Vagina (tissue), 2 donors: ENCODE results near the gene THSD7B. TPM values are rescaled to one million over a fixed set of nuclear protein-coding genes. Genes with fewer than 3 reads are reported as not detected.

Experiments used
- DNase-seq, 2 donors: peaks; one replicate each; pipeline ENCODE4 v3.0.0-alpha.2; 2017; ENCODE audit errors: extremely low spot score in 2 of 2
- H3K27ac ChIP-seq: fragments of 200-600 bp; sonication (generic); one replicate; pipeline ENCODE4 v1.5.1; 2019
- H3K27me3 ChIP-seq: fragments of 200-600 bp; sonication (generic); one replicate; pipeline ENCODE4 v1.5.1; 2019
- H3K36me3 ChIP-seq, 2 donors: fragments of 200-600 bp; sonication (generic); one replicate each; pipeline ENCODE4 v1.5.1; 2017 to 2019
- H3K4me1 ChIP-seq: fragments of 200-600 bp; sonication (generic); one replicate; pipeline ENCODE4 v1.5.1; 2019
- H3K4me3 ChIP-seq, 2 donors: fragments of 200-600 bp; sonication (generic); 1 replicate in 1 of 2; 2 replicates in 1 of 2; pipeline ENCODE4 v1.5.1; 2016 to 2019
- H3K9me3 ChIP-seq: fragments of 200-600 bp; sonication (generic); one replicate; pipeline ENCODE4 v1.5.1; 2019
- POLR2A ChIP-seq, 2 donors: fragments of 450-650 bp; IDR thresholded peaks; one replicate each; pipeline ENCODE4 v1.6.1; 2017; ENCODE audit warnings: antibody characterized with exemption in 2 of 2, mild to moderate bottlenecking in 2 of 2, moderate library complexity in 2 of 2
- POLR2AphosphoS5 ChIP-seq, 2 donors: sonication (generic); formaldehyde crosslinking; IDR thresholded peaks; one replicate each; pipeline ENCODE4 v1.9.0; 2017; ENCODE audit warnings: antibody characterized with exemption in 2 of 2, mild to moderate bottlenecking in 2 of 2, low read depth in 1 of 2; ENCODE audit not compliant: insufficient read depth in 1 of 2
- intact Hi-C: fragments of 100-400 bp; cut with DNase I; formaldehyde crosslinking; loops from one replicate; pipeline ENCODE4 v1.15.1; 2023
- total RNA-seq: library from RNA; depleted of rRNA; stranded (reverse); fragments of >200 nt; gene quantifications from one replicate; pipeline ENCODE4 v1.2.3, GENCODE V29; 2016
- TF ChIP-seq, protein P1 (sequence below), 3 experiments: fragments of 450-650 bp in 2 of 3; fragments of 200-600 bp in 1 of 3; sonication (generic) in 1 of 3; IDR thresholded peaks; one replicate each; pipeline ENCODE4 v1.5.1; 2017 to 2019; ENCODE audit warnings: antibody characterized with exemption in 3 of 3, mild to moderate bottlenecking in 2 of 3, moderate library complexity in 2 of 3

The THSD7B gene
- total RNA-seq, 1 donor from 2014 or later = 0.49 TPM

DNA sequence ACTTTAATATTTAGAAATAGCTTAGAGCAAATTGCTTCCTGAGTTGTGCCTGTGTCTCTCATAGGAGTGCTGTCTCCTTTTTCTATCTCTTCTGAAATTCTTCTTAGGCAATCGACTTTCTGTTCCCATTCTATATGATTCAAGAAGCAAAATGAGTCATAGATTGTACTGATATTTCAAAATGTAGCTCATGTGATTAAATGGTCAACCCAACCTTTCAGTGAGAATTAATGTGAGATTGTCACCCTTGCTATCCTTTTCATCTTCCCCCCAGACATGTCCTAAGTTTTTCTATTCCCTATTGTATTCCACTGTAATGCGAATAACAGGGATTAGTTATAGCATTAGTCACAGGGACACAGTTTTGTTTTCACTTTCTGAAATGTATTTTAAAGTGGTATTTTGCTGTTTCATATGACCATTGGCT lies 413.6 kb downstream of the THSD7B start:
- Histone ChIP-seq H3K4me1 (no peaks in the 10 kb centered on the region), H3K4me3 (no peak overlapping the region), H3K27me3 (no peaks in the 10 kb centered on the region), H3K27ac (no peak overlapping the region), H3K36me3 (no peaks in the 10 kb centered on the region), H3K9me3 (no peaks in the 10 kb centered on the region)
- no peak for DNase-seq
- intact Hi-C loops = loop anchor here (5.0 kb wide), 1 partner anchor 1918 kb away; no protein-coding TSS in a partner anchor
- TF ChIP-seq POLR2AphosphoS5 (IDR thresholded peaks at IDR 0.05; ENCODE audit: insufficient read depth in 1 of 2, low read depth in 1 of 2) (no peak), POLR2A (IDR thresholded peaks at IDR 0.05) (no peak)
- TF ChIP-seq, protein P1, sequence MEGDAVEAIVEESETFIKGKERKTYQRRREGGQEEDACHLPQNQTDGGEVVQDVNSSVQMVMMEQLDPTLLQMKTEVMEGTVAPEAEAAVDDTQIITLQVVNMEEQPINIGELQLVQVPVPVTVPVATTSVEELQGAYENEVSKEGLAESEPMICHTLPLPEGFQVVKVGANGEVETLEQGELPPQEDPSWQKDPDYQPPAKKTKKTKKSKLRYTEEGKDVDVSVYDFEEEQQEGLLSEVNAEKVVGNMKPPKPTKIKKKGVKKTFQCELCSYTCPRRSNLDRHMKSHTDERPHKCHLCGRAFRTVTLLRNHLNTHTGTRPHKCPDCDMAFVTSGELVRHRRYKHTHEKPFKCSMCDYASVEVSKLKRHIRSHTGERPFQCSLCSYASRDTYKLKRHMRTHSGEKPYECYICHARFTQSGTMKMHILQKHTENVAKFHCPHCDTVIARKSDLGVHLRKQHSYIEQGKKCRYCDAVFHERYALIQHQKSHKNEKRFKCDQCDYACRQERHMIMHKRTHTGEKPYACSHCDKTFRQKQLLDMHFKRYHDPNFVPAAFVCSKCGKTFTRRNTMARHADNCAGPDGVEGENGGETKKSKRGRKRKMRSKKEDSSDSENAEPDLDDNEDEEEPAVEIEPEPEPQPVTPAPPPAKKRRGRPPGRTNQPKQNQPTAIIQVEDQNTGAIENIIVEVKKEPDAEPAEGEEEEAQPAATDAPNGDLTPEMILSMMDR (IDR thresholded peaks at IDR 0.05) = no peak

DNA sequence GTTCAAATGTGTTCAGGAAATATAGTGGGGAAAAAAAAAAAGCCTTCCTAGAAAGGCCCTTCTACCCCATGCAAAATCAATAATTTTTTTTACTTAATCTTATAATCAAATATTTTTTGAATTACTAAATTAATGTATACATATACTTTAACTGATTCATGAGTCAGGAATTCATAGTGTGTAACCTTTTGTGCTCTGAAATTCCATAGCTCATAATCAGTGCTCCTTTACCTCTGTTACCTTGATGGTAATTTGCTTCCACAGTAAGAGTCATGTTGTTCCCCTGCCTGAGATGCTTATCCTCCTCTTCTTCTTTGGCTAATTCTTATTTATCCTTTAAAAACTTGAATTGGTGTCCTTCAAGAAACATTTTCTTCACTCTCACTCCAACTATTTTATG lies 414.2 kb downstream of the THSD7B start:
- no peaks in the 10 kb centered on the region for H3K9me3 ChIP-seq
- H3K4me3 ChIP-seq = no peak overlapping the region
- H3K36me3 ChIP-seq = no peaks in the 10 kb centered on the region
- no peak overlapping the region for H3K27ac ChIP-seq
- H3K27me3 ChIP-seq = no peaks in the 10 kb centered on the region
- intact Hi-C loops = loop anchor here (5.0 kb wide), 1 partner anchor 1918 kb away; no protein-coding TSS in a partner anchor
- TF ChIP-seq POLR2AphosphoS5 (IDR thresholded peaks at IDR 0.05; ENCODE audit: insufficient read depth in 1 of 2, low read depth in 1 of 2) (no peak), POLR2A (IDR thresholded peaks at IDR 0.05) (no peak)
- TF ChIP-seq, protein P1 (IDR thresholded peaks at IDR 0.05) = no peak
- no peak for DNase-seq
- no peaks in the 10 kb centered on the region for H3K4me1 ChIP-seq

DNA sequence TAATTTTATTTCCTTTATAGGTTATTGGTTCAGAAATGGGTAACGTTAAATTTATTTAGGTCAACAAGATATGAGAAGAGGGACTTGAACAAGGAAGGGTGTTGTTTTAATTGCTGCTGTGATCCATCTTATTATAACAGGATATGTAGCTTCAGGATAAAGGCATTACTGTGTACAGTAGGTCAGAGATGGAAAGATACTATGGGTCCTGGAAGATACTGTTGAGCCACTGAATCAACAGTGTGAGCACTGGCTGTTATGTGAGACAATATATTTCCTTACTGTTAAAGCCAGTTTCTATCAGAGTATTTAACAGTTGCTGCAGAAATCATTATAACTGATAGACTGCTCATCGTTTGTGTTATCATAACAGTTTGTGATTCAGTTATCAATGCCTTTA lies 414.7 kb downstream of the THSD7B start:
- Histone ChIP-seq H3K27me3 (no peaks in the 10 kb centered on the region), H3K9me3 (no peaks in the 10 kb centered on the region), H3K4me3 (no peak overlapping the region), H3K4me1 (no peaks in the 10 kb centered on the region), H3K36me3 (no peaks in the 10 kb centered on the region), H3K27ac (no peak overlapping the region)
- DNase-seq = no peak
- intact Hi-C loops = no loop called here
- TF ChIP-seq, protein P1 (IDR thresholded peaks at IDR 0.05) = no peak
- TF ChIP-seq POLR2A (IDR thresholded peaks at IDR 0.05) (no peak), POLR2AphosphoS5 (IDR thresholded peaks at IDR 0.05; ENCODE audit: insufficient read depth in 1 of 2, low read depth in 1 of 2) (no peak)

DNA sequence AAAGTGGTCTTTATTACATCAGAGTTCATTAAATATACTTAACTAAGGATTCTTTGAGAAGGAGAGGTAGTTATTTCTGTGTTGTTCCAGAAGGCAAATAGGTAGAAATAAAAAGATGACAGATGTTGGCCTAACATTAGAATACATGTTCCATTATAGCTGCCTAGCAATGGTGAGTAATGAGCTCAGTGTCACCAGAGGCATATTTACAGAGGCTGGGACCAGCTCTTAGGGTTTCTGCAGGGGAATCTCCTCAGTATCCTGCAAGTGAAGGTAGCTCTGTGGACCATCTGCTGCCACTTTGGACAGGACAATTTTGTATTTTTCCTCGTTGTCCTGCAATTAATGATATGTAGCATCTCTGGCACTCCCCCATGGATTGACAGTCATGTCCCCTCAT lies 416.0 kb downstream of the THSD7B start:
- H3K4me3 ChIP-seq = no peak overlapping the region
- H3K9me3 ChIP-seq = no peaks in the 10 kb centered on the region
- no peaks in the 10 kb centered on the region for H3K36me3 ChIP-seq
- intact Hi-C loops = no loop called here
- TF ChIP-seq, protein P1 (IDR thresholded peaks at IDR 0.05) = no peak
- TF ChIP-seq POLR2A (IDR thresholded peaks at IDR 0.05) (no peak), POLR2AphosphoS5 (IDR thresholded peaks at IDR 0.05; ENCODE audit: insufficient read depth in 1 of 2, low read depth in 1 of 2) (no peak)
- H3K27me3 ChIP-seq = no peaks in the 10 kb centered on the region
- DNase-seq = no peak
- H3K27ac ChIP-seq = no peak overlapping the region
- H3K4me1 ChIP-seq = no peaks in the 10 kb centered on the region

DNA sequence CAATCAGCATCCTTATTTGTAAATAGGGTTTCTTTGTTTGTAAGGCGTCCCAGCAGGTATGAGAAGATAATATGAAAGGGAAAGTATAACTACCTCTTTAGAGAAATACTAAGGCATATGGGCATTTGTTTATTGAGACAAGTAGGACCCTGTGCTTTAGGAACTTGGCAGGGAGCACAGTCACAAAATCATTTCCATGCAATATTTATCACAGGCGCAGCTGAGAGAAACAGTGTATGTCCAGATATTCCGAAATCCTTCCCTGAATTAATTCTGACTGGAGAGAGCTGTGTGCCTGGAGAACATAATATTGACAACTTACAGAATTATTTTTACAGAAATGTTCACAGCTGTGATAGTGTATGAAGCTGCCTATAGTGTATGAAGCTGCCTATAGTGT lies 416.7 kb downstream of the THSD7B start:
- Histone ChIP-seq H3K4me3 (no peak overlapping the region), H3K27ac (no peak overlapping the region), H3K36me3 (no peaks in the 10 kb centered on the region), H3K4me1 (no peaks in the 10 kb centered on the region), H3K27me3 (no peaks in the 10 kb centered on the region), H3K9me3 (no peaks in the 10 kb centered on the region)
- intact Hi-C loops = no loop called here
- TF ChIP-seq POLR2A (IDR thresholded peaks at IDR 0.05) = no peak
- TF ChIP-seq, protein P1 (IDR thresholded peaks at IDR 0.05) = no peak
- TF ChIP-seq POLR2AphosphoS5 (IDR thresholded peaks at IDR 0.05; ENCODE audit: insufficient read depth in 1 of 2, low read depth in 1 of 2) = no peak
- DNase-seq = no peak
